Measurements from ENCODE around the gene KLK3.

The KLK3 gene

DNA sequence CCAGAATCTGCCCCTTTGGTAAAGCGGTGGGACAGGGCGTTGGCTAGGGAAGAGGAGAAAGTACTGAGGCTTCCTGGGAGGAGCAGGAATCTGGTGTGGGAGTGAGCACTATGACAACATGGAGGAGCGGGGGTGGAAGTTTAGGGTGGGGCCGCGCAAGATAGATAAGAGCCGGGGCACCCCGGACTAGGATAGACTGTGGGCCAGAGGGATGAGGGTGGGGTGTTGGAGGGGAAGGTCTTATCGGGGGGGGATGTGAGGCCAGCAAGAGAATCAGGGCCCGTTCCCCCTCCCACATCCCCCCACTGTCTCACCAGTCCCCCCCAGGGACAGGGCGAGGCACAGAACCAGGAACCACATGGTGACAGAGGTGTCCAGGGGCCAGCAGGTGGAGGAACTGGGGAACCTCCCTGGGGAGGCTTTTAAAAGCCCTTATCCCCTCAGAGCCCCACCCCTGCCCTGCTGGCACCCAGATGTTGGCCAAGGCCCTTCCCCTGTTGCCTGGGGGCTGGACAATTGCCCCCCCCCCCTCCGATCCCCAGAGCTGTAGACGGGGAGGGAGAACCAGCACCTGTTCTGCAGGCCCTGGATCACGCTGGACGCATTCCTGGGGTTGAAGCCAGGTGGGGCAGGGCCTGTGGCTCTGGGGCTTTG lies 31.2 kb upstream of the KLK3 start, which contains the start of gene KLK1:
Gene KLK1 (minus strand): TSS at position 399 of the 654 bp plus-strand sequence. CDS start 39 bp downstream, at position 360.
- no peak within 1 kb of the TSS for H3K4me3 ChIP-seq (ENCODE audit: low read depth, low read length)
- TF ChIP-seq, protein P1, sequence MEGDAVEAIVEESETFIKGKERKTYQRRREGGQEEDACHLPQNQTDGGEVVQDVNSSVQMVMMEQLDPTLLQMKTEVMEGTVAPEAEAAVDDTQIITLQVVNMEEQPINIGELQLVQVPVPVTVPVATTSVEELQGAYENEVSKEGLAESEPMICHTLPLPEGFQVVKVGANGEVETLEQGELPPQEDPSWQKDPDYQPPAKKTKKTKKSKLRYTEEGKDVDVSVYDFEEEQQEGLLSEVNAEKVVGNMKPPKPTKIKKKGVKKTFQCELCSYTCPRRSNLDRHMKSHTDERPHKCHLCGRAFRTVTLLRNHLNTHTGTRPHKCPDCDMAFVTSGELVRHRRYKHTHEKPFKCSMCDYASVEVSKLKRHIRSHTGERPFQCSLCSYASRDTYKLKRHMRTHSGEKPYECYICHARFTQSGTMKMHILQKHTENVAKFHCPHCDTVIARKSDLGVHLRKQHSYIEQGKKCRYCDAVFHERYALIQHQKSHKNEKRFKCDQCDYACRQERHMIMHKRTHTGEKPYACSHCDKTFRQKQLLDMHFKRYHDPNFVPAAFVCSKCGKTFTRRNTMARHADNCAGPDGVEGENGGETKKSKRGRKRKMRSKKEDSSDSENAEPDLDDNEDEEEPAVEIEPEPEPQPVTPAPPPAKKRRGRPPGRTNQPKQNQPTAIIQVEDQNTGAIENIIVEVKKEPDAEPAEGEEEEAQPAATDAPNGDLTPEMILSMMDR (conservative IDR thresholded peaks at IDR 0.05; ENCODE audit: low read depth, low read length) = no peak
- no peak for DNase-seq (ENCODE audit: low read depth)

DNA sequence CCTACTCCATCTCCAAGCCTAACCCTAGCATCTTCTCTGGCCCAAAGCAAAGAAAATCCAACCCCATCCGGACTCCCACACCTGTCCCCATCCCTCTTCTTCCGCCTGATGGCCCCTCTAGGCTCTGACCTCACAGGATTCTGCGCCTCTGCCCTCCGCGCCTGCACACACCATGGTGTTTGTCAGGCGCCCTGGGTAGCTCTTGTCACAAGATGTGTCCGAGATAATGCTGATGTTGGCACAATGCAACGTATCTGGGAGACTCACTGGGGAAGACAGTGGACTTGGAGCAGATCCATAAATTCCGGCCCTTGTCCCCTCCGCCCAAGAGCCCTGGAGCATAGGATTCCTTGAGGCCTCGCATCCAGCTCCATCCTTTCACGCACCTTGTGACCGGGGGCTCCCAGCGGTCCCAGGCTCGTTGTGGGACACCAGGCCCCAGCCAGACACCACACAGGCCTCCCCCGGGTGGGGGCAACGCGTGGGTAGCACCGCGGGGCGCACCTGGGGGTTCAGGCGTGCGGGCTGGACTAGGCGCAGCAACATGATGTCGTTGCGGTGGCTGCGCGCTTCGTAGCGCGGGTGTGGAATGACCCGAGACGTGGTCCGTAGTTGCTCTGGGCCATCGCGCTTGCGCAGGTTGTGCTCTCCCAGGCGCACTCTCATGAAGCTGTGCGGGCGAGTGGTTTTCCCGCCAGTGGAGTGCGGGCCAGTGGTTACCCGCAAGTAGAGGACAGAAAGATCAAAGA lies 28.0 kb upstream of the KLK3 start:
- H3K4me3 ChIP-seq (ENCODE audit: low read depth, low read length) = no peak overlapping the region
- TF ChIP-seq, protein P1 (conservative IDR thresholded peaks at IDR 0.05; ENCODE audit: low read depth, low read length) = no peak

DNA sequence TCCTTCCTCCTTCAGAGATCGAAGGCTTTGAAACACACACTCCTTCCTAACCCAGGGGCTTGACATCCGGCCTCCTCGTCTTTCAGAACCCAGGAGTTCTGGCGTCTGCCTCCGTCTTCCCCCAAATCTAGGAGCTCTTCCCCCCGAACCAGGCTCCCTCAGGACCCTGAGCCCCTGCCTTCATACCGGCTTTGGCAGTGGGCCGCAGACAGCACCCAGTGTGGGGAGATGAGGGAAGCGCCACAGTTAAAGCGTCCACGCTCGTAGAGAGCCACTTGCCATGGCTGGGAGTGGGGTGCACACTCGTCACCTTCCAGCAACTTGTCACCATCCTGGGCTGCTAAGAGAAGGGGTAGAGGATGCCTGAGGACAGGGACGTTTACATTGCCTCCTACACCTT lies 27.2 kb upstream of the KLK3 start:
- no peak for DNase-seq (ENCODE audit: low read depth)
- TF ChIP-seq, protein P1 (conservative IDR thresholded peaks at IDR 0.05; ENCODE audit: low read depth, low read length) = no peak
- H3K4me3 ChIP-seq (ENCODE audit: low read depth, low read length) = no peak overlapping the region

More for the DNA sequence above, 28.0 kb upstream of the KLK3 start:
- no peak for DNase-seq (ENCODE audit: low read depth)

DNA sequence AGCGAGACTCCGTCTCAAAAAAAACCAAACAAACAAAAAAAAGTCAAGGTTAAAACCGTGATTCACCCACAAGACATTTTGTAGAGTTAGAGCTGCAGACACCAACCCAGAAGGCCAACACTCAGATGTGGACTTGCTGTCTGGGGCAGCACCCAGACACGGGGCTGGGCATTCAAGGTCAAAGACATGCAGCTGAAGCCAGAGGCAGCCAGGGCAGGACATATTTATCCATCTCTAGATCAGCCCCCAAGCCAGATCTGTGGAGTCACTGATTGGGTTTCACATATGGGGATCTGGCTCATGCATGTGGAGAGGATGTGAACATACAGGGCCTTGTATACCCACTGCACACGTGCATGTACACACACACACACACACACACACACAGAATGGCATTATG lies 24.9 kb upstream of the KLK3 start:
- TF ChIP-seq, protein P1 (conservative IDR thresholded peaks at IDR 0.05; ENCODE audit: low read depth, low read length) = no peak
- H3K4me3 ChIP-seq (ENCODE audit: low read depth, low read length) = no peak overlapping the region
- no peak for DNase-seq (ENCODE audit: low read depth)

DNA sequence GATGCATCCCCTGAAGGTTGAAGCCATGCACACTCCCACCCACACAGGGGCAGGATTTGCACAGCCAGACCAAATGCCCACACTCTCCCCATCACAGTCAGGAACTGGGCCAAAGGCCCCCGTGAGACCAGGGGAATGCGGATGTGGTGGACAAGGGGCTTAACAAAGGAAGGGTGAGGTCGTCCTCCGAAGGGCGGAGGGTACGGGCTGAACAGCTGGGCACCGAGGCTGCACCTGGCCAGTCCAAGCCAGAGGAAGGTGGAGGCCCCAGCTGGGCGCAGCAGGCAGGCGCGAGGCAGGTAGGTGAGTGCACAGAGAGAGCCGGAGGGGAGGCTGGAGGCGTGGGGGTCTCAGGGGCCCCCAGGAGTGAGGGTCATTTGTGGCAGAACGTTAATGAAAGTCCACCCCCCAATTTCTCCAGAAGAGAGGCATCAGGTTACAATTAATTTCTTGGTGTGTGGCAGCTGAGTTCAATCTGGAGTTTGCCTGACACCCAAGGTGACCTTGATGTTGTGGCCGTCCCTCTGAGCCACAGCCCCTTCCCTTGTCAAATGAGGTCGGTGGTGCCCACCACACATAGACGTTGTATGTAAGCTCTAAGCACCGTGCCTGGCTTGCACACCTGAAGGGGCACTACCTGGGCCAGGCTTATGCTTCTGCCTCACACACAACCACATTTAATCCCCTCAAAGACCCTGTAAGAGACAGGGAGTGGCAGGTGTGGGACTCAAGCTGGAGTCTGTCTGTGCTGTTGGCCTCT lies 24.3 kb upstream of the KLK3 start:
- no peak overlapping the region for H3K4me3 ChIP-seq (ENCODE audit: low read depth, low read length)
- no peak for DNase-seq (ENCODE audit: low read depth)
- TF ChIP-seq, protein P1 (conservative IDR thresholded peaks at IDR 0.05; ENCODE audit: low read depth, low read length) = no peak

DNA sequence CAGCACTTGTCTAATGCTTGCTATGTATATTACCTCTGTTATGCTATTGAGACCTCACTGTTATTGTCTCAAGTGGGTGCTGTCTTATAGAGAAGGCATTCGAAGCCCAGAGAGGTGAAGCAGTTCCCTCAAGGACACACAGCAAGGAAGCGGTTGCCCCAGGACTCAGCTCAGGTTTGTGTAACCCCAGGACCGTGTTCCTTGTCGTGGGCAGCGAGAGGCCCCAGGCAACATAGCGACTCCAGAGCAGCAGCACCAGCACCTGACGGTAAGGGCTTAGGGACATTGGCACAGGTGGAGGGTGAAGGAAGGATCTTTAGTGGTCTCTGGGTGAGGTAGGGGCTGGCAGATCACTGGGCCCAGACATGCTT lies 23.7 kb upstream of the KLK3 start:
- TF ChIP-seq, protein P1 (conservative IDR thresholded peaks at IDR 0.05; ENCODE audit: low read depth, low read length) = no peak
- H3K4me3 ChIP-seq (ENCODE audit: low read depth, low read length) = no peak overlapping the region
- no peak for DNase-seq (ENCODE audit: low read depth)

Measured in choroid plexus epithelial cell (primary cell).